Left colon (tissue), 2 donors: ENCODE data around the gene PTPRC. TPM values are rescaled to one million over a fixed set of nuclear protein-coding genes. Genes with fewer than 3 reads are reported as not detected.

Source experiments
- ATAC-seq: fragments of 200-7000 bp; cut with Tn5 transposase; one replicate; pipeline ENCODE4 v1.9.1; 2020; ENCODE audit warnings: mild to moderate bottlenecking, moderate library complexity
- DNase-seq, 2 donors: peaks; one replicate each; pipeline ENCODE4 v3.0.0-alpha.2; 2020
- intact Hi-C, 2 donors: fragments of 100-400 bp; cut with DNase I in 1 of 2; cut with micrococcal nuclease in 1 of 2; formaldehyde crosslinking; loops; one replicate each; pipeline versions ENCODE4 v1.11.2 to v1.14.0; 2022; cut with DNase I, micrococcal nuclease
- total RNA-seq, 2 donors: library from RNA; stranded (reverse); fragmentation: NEBNext Ultra II Directional; extraction: Animal tissue kit (Norgen Biotek cat#: 25700); gene quantifications; one replicate each; pipeline ENCODE4 v1.2.1, GENCODE V29; 2021
- donor health status: DM: no; HTN: no; CAD: no.
- donor health status: DM: yes; HTN: yes; CAD: no.

The PTPRC gene
- total RNA-seq, 2 donors from 2014 or later: 6.3 to 22.4 TPM

DNA sequence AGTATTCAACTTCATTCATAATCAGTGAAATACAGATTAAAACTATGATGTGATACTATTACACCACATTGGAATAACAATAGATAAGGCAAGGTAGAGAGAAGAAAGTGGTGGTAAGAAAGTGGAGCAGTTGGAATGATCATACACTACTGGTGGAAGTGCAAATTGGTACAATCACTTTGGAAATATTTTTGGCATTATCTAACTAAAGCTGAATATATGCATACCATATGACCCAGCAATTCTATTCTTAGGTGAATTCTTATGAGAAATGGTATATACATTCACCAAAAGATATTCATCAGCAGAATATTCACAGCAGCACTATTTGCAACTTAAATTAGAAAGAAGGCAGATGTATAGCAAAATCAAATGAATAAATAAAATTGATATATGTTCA is 21.4 kb upstream of the PTPRC start:
- DNase-seq: no peak
- intact Hi-C loops: no loop called here
- ATAC-seq: no peak

GRCh38 chr1:198619375-198620140 is 19.3 kb upstream of the PTPRC start:
- ATAC-seq (no peak), DNase-seq (no peak)
- intact Hi-C loops: no loop called here

DNA sequence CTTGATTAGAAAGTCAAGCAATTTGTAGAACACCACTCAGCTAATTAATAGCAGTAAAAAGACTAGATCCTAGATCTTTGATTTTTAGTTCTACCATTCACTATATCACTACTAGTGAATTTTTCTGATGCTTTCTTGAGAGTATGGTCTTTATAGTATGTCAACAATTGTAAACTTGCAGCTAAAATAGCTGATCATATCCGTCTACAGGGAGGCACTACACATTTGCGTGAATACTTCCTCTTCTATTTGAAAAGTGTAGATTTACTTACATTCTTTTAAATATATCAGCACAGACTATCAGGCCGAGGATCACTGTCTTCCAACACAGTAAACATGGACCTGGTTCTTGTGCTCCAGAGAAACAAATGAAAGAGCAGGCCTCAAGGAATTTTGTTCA is 18.6 kb upstream of the PTPRC start:
- DNase-seq (no peak), ATAC-seq (no peak)
- intact Hi-C loops: no loop called here

- DNase-seq: peak in 1 of 2 donors; percentile 25
These were observed 17.7 kb upstream of the PTPRC start for GRCh38 chr1:198620951-198621824.

DNA sequence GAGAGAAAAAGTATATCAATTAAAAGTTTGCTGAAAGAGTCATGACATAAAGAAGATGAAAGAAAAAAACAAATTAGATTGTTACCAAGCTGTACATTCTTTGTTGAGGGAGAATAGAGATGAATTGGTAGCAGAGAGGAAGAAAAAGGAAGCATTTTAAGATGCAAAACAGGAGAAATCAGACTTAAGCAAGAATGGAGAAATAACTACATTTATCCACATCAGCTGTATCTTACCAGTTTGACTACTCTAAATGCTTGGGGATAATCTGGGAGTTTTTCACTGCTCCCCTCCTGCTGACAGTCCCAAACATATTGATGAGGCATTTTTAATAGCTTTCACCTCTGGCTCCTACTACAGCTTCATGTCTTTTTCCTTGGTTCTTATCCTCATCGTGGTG is 16.8 kb upstream of the PTPRC start:
- DNase-seq (no peak), ATAC-seq (no peak)
- intact Hi-C loops: no loop called here

More at GRCh38 chr1:198620951-198621824, 17.7 kb upstream of the PTPRC start:
- peak; percentile 40 for ATAC-seq
- intact Hi-C loops: no loop called here

DNA sequence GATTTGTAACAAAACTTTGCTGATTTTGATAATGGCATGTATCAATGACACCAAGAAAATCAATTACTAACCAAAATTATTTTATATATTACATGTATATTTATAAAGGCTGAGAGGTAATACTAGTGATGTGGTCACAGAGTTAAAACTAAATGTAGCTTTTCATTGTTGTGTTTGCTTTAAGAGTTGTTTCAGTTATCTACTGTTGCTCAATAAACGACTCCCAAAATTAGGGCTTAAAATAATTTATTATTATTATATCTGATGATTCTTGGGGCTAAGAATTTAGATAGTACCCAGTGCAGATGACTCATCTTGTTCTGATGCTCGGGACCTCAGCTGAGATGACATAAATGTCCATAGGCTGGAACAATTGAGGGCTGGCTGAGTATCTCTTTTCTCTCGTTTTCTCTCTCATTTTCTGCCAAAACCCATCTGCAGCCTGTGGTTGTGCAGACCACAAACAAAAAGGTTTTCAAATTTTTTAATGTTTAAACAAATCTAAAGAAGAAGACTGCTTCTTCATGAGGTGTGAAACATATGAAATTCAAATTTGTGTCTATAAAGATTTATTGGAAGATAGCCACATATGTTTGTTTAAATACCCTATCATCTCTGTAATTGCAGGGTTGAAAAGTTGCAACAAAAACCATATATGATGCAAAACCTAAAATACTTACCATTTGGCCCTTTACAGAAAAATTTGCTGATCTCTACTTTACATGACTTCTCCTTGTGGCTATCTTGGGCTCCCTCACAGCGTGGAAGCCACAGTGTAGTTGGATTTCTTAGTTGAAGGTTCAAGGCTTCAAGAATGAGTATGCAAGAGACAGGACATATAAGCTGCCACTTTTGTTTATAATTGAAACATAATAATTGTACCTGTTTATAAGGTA is 14.8 kb upstream of the PTPRC start:
- intact Hi-C loops: no loop called here
- DNase-seq: no peak

DNA sequence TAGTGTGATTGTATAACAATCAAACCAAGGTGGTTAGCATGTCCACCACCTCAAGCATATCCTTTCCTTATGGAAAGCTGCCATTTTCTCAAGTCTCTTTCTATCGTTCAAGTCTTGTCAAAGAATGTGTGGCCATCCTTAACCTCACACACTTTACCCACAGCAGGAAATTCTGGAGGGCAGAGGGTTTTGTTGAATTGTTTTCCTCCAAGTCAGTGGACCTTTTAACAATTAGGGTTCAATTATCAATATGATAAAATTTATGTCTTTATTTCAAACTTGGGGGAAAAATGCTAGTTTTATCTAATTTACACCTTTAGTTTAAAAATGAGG is 14.2 kb upstream of the PTPRC start:
- DNase-seq (no peak), ATAC-seq (no peak)
- intact Hi-C loops: no loop called here

More for the DNA sequence above, 14.8 kb upstream of the PTPRC start:
- ATAC-seq: no peak

GRCh38 chr1:198627436-198628066 is 11.3 kb upstream of the PTPRC start:
- no peak for ATAC-seq
- intact Hi-C loops: no loop called here
- DNase-seq: no peak

DNA sequence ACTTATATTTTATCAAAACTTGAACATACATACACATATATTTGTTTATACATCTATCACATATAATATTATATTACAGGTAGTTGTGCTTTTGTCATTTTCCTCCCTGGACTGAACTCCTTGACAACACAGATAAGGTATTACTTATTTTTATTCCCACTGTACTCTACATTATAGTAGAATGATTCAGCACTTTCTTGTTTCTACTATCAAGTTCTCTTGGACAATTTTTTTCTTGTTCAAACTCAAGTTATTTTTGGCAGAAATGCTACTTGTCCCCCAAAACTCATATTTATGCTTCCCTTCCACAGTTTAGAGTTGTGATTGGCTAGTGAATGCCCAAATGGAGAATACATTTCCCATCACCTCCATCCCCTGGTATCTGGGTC is 10.8 kb upstream of the PTPRC start:
- ATAC-seq (no peak), DNase-seq (no peak)
- intact Hi-C loops: no loop called here

GRCh38 chr1:198629610-198630009 is 9.2 kb upstream of the PTPRC start:
- ATAC-seq: no peak
- intact Hi-C loops: no loop called here

GRCh38 chr1:198630863-198631262 is 8.0 kb upstream of the PTPRC start:
- intact Hi-C loops: no loop called here
- ATAC-seq (no peak), DNase-seq (no peak)

More at GRCh38 chr1:198629610-198630009, 9.2 kb upstream of the PTPRC start:
- DNase-seq: no peak

DNA sequence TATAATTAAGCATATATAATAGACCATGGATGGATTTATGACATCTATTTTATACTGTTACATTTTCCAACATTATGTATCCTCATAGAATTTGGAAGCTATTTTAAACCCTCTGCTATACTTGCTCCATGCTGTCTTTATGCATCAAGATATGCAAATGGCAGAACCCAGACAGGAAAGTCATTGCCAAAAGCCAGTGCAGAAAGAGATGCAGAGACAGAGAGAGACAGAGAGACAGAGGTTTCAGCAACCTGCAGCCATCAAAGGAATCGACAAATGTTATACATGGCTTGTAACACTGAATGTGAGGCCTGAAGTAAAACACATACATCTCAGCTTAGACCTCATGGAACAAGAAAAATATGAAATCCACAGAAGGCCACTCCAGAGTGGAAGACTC is 7.5 kb upstream of the PTPRC start:
- intact Hi-C loops: no loop called here
- DNase-seq: no peak
- no peak for ATAC-seq

DNA sequence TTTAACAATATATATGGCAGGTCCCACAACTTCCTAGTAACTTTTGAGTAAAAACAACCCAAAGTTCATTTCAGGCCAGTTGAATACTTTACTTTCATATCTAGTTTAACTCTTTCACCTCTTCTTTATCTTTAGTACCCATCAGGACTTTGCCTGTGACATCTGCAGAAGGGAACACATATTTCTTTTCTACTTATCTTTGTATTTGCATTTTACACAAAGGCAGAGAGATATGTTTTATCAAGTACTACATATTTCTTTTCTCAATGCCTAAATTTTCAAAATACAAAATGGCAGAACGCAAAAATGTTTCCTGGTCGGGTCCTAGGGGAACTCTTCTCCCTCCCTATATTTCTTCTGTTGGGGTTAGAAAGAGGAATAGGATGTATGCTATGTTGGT is 6.8 kb upstream of the PTPRC start:
- ATAC-seq: no peak

GRCh38 chr1:198633675-198634121 is 5.1 kb upstream of the PTPRC start:
- DNase-seq: no peak
- intact Hi-C loops: no loop called here
- ATAC-seq: no peak

More for the DNA sequence above, 6.8 kb upstream of the PTPRC start:
- DNase-seq: no peak
- intact Hi-C loops: no loop called here

- no peak for ATAC-seq
- no peak for DNase-seq
- intact Hi-C loops: no loop called here
These were observed 2.9 kb upstream of the PTPRC start for GRCh38 chr1:198635964-198636363.

GRCh38 chr1:198636391-198636790 is 2.4 kb upstream of the PTPRC start:
- intact Hi-C loops: no loop called here
- ATAC-seq (no peak), DNase-seq (no peak)

GRCh38 chr1:198637157-198637556 is 1.7 kb upstream of the PTPRC start:
- ATAC-seq (no peak), DNase-seq (no peak)
- intact Hi-C loops: no loop called here

DNA sequence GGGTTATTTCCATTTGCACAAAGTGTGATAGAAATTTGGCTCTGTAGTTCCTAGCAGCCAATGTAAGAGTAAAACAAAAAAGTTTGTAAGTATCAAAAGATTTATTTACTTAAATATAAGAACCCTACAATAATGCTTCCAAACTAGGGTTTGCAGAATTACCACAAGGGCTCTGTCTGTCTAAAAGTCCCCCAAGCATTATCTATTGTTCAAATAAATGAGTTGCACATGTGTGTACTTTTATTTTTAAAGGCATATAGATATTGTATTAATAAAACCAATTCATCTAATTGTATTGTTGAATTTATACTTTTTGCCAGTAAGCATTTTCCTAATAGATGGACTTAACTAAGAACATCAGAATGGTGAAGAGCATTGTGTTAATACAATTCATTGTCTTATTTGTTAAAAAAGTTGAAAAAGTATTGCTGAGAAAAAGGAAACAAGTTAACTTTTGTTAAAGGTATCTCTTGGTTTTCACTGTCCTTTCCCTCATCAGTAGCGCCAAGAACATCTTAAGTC is 863 bp upstream of the PTPRC start:
- DNase-seq: no peak
- intact Hi-C loops: no loop called here
- no peak for ATAC-seq

DNA sequence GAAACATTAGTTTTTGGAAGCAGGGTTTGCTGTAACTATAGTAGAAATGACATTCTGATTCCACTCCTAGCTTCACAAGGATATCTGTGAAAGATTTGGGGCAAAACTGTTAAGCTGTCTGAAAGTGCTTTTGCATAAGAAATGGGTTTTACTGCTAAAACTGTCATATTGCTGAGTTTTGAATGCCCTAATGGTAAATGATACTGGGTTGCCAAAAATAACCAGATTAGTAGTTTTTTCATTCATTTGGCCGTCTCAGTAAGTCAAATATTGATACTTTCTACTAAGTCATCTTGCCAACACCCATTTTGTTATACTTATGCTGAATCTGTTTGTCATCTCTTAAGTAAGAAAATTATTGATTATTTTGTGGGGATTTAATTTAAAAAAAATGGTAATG is 399 bp upstream of the PTPRC start:
- intact Hi-C loops: no loop called here
- no peak for DNase-seq

More for the DNA sequence above, 399 bp upstream of the PTPRC start:
- no peak for ATAC-seq
